ENCODE data around the gene PRLH. TPM values are rescaled to one million over a fixed set of nuclear protein-coding genes. Genes with fewer than 3 reads are reported as not detected.

Gene PRLH
- total and polyA plus RNA-seq, 4 donors: not detected

GRCh38 chr2:237525559-237526157 is 40.7 kb upstream of the PRLH start:
- Histone ChIP-seq H3K27me3 (ENCODE audit: control insufficient read depth in 4 of 4, insufficient read depth in 4 of 4, low read length in 3 of 4) (no peaks in the 10 kb centered on the region), H3K9me3 (ENCODE audit: control insufficient read depth in 4 of 4, low read length in 3 of 4) (no peaks in the 10 kb centered on the region), H3K27ac (ENCODE audit: low read depth in 1 of 2, low read length in 2 of 2) (no peak overlapping the region), H3K4me1 (ENCODE audit: control insufficient read depth in 4 of 4, insufficient read depth in 4 of 4, low read length in 3 of 4) (peaks cover 4 to 17% (median 13%) of the 10 kb centered on the region in 4 donors), H3K9ac (ENCODE audit: low read depth in 1 of 2, low read length in 2 of 2) (no peak overlapping the region), H3K4me3 (ENCODE audit: low read depth in 1 of 3, low read length in 3 of 3) (no peak overlapping the region), H3K36me3 (ENCODE audit: control insufficient read depth in 4 of 4, insufficient read depth in 3 of 4, low read depth in 1 of 4, low read length in 3 of 4) (peaks cover 1 to 16% (median 12%) of the 10 kb centered on the region in 4 donors)
- no peak for TF ChIP-seq FOXA1 (IDR thresholded peaks at IDR 0.05)
- no peak for TF ChIP-seq SP1 (IDR thresholded peaks at IDR 0.05)
- no peak for TF ChIP-seq HNF4G (IDR thresholded peaks at IDR 0.05)
- TF ChIP-seq EGR1 (IDR thresholded peaks at IDR 0.05; ENCODE audit: low read depth in 2 of 2): no peak
- TF ChIP-seq YY1 (IDR thresholded peaks at IDR 0.05): no peak
- no peak for TF ChIP-seq RXRA (IDR thresholded peaks at IDR 0.05)
- TF ChIP-seq, protein P1, sequence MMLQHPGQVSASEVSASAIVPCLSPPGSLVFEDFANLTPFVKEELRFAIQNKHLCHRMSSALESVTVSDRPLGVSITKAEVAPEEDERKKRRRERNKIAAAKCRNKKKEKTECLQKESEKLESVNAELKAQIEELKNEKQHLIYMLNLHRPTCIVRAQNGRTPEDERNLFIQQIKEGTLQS (IDR thresholded peaks at IDR 0.05): no peak
- TF ChIP-seq HNF4A (conservative IDR thresholded peaks at IDR 0.05): no peak
- no peak for TF ChIP-seq JUND (IDR thresholded peaks at IDR 0.05)
- no peak for TF ChIP-seq MAX (IDR thresholded peaks at IDR 0.05)
- TF ChIP-seq RAD21 (IDR thresholded peaks at IDR 0.05): no peak
- TF ChIP-seq, protein P2, sequence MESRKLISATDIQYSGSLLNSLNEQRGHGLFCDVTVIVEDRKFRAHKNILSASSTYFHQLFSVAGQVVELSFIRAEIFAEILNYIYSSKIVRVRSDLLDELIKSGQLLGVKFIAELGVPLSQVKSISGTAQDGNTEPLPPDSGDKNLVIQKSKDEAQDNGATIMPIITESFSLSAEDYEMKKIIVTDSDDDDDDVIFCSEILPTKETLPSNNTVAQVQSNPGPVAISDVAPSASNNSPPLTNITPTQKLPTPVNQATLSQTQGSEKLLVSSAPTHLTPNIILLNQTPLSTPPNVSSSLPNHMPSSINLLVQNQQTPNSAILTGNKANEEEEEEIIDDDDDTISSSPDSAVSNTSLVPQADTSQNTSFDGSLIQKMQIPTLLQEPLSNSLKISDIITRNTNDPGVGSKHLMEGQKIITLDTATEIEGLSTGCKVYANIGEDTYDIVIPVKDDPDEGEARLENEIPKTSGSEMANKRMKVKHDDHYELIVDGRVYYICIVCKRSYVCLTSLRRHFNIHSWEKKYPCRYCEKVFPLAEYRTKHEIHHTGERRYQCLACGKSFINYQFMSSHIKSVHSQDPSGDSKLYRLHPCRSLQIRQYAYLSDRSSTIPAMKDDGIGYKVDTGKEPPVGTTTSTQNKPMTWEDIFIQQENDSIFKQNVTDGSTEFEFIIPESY (IDR thresholded peaks at IDR 0.05): no peak
- TF ChIP-seq GABPA (IDR thresholded peaks at IDR 0.05 in 1 of 2, conservative IDR thresholded peaks at IDR 0.05 in 1 of 2): no peak
- no peak for TF ChIP-seq NR2F2 (IDR thresholded peaks at IDR 0.05)
- TF ChIP-seq TAF1 (conservative IDR thresholded peaks at IDR 0.05): no peak
- TF ChIP-seq, protein P3, sequence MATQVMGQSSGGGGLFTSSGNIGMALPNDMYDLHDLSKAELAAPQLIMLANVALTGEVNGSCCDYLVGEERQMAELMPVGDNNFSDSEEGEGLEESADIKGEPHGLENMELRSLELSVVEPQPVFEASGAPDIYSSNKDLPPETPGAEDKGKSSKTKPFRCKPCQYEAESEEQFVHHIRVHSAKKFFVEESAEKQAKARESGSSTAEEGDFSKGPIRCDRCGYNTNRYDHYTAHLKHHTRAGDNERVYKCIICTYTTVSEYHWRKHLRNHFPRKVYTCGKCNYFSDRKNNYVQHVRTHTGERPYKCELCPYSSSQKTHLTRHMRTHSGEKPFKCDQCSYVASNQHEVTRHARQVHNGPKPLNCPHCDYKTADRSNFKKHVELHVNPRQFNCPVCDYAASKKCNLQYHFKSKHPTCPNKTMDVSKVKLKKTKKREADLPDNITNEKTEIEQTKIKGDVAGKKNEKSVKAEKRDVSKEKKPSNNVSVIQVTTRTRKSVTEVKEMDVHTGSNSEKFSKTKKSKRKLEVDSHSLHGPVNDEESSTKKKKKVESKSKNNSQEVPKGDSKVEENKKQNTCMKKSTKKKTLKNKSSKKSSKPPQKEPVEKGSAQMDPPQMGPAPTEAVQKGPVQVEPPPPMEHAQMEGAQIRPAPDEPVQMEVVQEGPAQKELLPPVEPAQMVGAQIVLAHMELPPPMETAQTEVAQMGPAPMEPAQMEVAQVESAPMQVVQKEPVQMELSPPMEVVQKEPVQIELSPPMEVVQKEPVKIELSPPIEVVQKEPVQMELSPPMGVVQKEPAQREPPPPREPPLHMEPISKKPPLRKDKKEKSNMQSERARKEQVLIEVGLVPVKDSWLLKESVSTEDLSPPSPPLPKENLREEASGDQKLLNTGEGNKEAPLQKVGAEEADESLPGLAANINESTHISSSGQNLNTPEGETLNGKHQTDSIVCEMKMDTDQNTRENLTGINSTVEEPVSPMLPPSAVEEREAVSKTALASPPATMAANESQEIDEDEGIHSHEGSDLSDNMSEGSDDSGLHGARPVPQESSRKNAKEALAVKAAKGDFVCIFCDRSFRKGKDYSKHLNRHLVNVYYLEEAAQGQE (IDR thresholded peaks at IDR 0.05): no peak
- TF ChIP-seq CTCF (IDR thresholded peaks at IDR 0.05; ENCODE audit: low read depth, low read length, missing input control): no peak
- TF ChIP-seq FOXA2 (IDR thresholded peaks at IDR 0.05): no peak
- DNase-seq (ENCODE audit: low spot score): no peak
- WGBS: 95% methylated on average over 17 of the region's 17 CpGs

Measured in liver (tissue), 9 donors.